CD4-positive, alpha-beta T cell (primary cell): ENCODE results near the gene DTD2. TPM values are rescaled to one million over a fixed set of nuclear protein-coding genes. Genes with fewer than 3 reads are reported as not detected.

Experiments
- ATAC-seq: fragments of 200-7000 bp; cut with Tn5 transposase; one replicate; pipeline ENCODE4 v1.10.0; 2022; ENCODE audit warnings: mild to moderate bottlenecking; ENCODE audit not compliant: poor library complexity
- CTCF ChIA-PET: fragments of 350-600 bp; sonication (Branson Sonifier 250); formaldehyde crosslinking; loops from one replicate; lab custom pipeline; 2021; ENCODE audit warnings: antibody characterized with exemption, inconsistent platforms; lab: Charles Lee
- POLR2A ChIA-PET: fragments of 350-600 bp; sonication (Branson Sonifier 250); formaldehyde crosslinking; loops from one replicate; lab custom pipeline; 2021; ENCODE audit warnings: antibody characterized with exemption, inconsistent platforms; lab: Charles Lee
- DNase-seq, 14 experiments: peaks; one replicate each; pipeline ENCODE4 v3.0.0-alpha.2; 2013 to 2020; ENCODE audit warnings: mixed read lengths in 2 of 14
- H3K27ac ChIP-seq, 2 donors: one replicate each; pipeline versions ENCODE4 v1.5.1 to v1.7.0; 2013; ENCODE audit warnings: low read length in 2 of 2, low read depth in 1 of 2, mild to moderate bottlenecking in 1 of 2
- H3K27me3 ChIP-seq, 2 experiments: 1 replicate in 1 of 2; 2 replicates in 1 of 2; pipeline versions ENCODE4 v1.6.1 to v1.7.0; 2013; ENCODE audit warnings: low read length in 2 of 2, control low read depth in 1 of 2, mild to moderate bottlenecking in 1 of 2, moderate library complexity in 1 of 2; ENCODE audit not compliant: insufficient read depth in 2 of 2, control insufficient read depth in 1 of 2
- H3K36me3 ChIP-seq: one replicate; pipeline ENCODE4 v1.6.1; 2013; ENCODE audit warnings: low read length, control low read depth; ENCODE audit not compliant: insufficient read depth
- H3K4me1 ChIP-seq: one replicate; pipeline ENCODE4 v1.6.1; 2013; ENCODE audit warnings: low read length, control low read depth; ENCODE audit not compliant: insufficient read depth
- H3K4me3 ChIP-seq: one replicate; pipeline ENCODE4 v1.5.1; 2013; ENCODE audit warnings: mild to moderate bottlenecking, low read length, moderate library complexity
- H3K9me3 ChIP-seq, 2 experiments: 1 replicate in 1 of 2; 2 replicates in 1 of 2; pipeline versions ENCODE4 v1.6.1 to v1.7.0; 2013; ENCODE audit warnings: low read length in 2 of 2, mild to moderate bottlenecking in 2 of 2, control low read depth in 1 of 2, moderate library complexity in 1 of 2; ENCODE audit not compliant: control insufficient read depth in 1 of 2, insufficient read depth in 1 of 2
- H3K27ac Mint-ChIP-seq: one replicate; pipeline ENCODE4 v1.8.0; 2020; ENCODE audit warnings: mixed read lengths
- H3K27me3 Mint-ChIP-seq: one replicate; pipeline ENCODE4 v1.8.0; 2021; ENCODE audit warnings: mixed read lengths
- H3K36me3 Mint-ChIP-seq: one replicate; pipeline ENCODE4 v1.8.0; 2021; ENCODE audit warnings: low read depth, mixed read lengths
- H3K4me1 Mint-ChIP-seq: one replicate; pipeline ENCODE4 v1.8.0; 2021; ENCODE audit warnings: low read depth, mixed read lengths
- H3K4me3 Mint-ChIP-seq: one replicate; pipeline ENCODE4 v1.8.0; 2020; ENCODE audit warnings: mild to moderate bottlenecking, mixed read lengths
- H3K9me3 Mint-ChIP-seq: one replicate; pipeline ENCODE4 v1.8.0; 2020; ENCODE audit warnings: mixed read lengths
- intact Hi-C, 2 experiments: fragments of 100-400 bp; cut with DNase I in 1 of 2; cut with micrococcal nuclease in 1 of 2; formaldehyde crosslinking; loops; one replicate each; pipeline versions ENCODE4 v1.15.1 to v1.9.0; 2023 to 2025; cut with DNase I, micrococcal nuclease
- total RNA-seq, 174 experiments: library from RNA in 2 of 174; stranded (reverse) in 2 of 174; gene quantifications; one replicate each; pipeline ENCODE4 v1.2.3 and lab custom pipeline; 2021 to 2026
- TF ChIP-seq, protein P1 (sequence below): fragments of 200-600 bp; IDR thresholded peaks from one replicate; pipeline ENCODE4 v1.8.0; 2022; ENCODE audit warnings: antibody characterized with exemption, mild to moderate bottlenecking

DTD2 gene
- total RNA-seq, 2 experiments from 2014 or later, result 4.6 to 5.7 TPM

DNA sequence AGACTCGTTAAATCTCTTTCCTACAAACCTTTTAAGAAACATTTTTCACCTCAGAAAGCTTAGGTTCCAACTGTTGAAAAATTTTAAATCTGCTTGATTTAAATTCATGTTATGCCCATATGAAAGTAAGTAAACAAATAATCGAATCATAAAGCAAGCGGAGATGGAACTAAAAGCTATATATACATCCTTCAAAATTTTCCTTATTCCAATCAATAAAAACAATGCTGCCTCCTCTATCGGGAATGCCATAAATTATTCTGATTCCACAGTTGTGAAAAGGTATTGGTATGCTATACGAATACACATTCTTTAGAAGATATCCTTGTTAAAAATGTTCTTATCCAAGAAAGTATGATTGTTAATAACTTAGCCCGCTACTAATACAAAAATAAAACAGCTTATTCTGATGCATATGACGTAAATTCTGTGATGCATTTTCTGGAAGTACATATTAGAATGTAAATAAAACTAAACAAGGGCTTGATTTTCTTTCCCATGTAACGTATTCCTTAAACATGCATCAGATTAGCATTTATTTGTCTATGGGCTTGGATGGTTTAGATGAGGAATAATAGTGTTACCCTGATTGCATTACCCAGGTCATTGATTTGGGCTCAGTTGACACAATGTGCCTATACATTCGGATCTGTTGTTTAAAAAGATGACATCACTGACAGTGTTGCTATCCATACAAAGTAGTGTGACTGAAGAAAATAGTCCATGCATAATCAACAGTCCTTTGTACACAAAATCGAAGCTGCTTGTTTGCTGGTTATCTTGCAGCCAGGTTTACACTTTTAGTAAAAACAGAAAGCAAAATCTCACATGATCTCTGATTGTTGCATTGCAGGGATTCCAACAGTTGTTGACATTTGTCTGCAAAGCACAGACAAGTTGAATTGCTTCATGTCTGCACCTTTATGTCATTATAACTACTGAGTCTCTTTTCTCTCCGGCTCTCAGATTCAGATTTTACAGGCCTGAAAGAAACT is 656 bp upstream of the DTD2 start:
- ATAC-seq (no peak), DNase-seq (no peak)
- Mint-ChIP-seq H3K9me3 (no peaks in the 10 kb centered on the region), H3K36me3 (peaks cover 16% of the 10 kb centered on the region), H3K4me3 (peak overlapping the region; percentile 93), H3K4me1 (peaks cover 35% of the 10 kb centered on the region), H3K27me3 (no peaks in the 10 kb centered on the region), H3K27ac (peak overlapping the region; percentile 94)
- Histone ChIP-seq H3K4me1 (peaks cover 9% of the 10 kb centered on the region), H3K36me3 (no peaks in the 10 kb centered on the region), H3K9me3 (no peaks in the 10 kb centered on the region), H3K4me3 (peak overlapping the region; percentile 95), H3K27ac (peak overlapping the region; percentile 39 to 59), H3K27me3 (no peaks in the 10 kb centered on the region)
- TF ChIP-seq, protein P1, sequence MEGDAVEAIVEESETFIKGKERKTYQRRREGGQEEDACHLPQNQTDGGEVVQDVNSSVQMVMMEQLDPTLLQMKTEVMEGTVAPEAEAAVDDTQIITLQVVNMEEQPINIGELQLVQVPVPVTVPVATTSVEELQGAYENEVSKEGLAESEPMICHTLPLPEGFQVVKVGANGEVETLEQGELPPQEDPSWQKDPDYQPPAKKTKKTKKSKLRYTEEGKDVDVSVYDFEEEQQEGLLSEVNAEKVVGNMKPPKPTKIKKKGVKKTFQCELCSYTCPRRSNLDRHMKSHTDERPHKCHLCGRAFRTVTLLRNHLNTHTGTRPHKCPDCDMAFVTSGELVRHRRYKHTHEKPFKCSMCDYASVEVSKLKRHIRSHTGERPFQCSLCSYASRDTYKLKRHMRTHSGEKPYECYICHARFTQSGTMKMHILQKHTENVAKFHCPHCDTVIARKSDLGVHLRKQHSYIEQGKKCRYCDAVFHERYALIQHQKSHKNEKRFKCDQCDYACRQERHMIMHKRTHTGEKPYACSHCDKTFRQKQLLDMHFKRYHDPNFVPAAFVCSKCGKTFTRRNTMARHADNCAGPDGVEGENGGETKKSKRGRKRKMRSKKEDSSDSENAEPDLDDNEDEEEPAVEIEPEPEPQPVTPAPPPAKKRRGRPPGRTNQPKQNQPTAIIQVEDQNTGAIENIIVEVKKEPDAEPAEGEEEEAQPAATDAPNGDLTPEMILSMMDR, result no peak
- intact Hi-C loops, result loop anchor here (2.0 to 10.0 kb wide), 6 partner anchors 37 to 747 kb away; partner anchors contain the start of genes ARHGAP5 (in 2 of the 2), HEATR5A (in 2 of the 2), HECTD1 (in 1 of the 2) and NUBPL (in 1 of the 2)
- POLR2A ChIA-PET, result interaction anchor here (0.6 to 2.7 kb wide), 8 partner anchors 37 to 745 kb away, joined by 3 to 54 read pairs (median 4); partner anchors contain the start of genes AP4S1, HEATR5A, HECTD1 and NUBPL
- CTCF ChIA-PET, result interaction anchor here (1.0 to 1.7 kb wide), 4 partner anchors 10 to 251 kb away, joined by 4 to 8 read pairs (median 4); partner anchors contain the start of genes HEATR5A and HECTD1

DNA sequence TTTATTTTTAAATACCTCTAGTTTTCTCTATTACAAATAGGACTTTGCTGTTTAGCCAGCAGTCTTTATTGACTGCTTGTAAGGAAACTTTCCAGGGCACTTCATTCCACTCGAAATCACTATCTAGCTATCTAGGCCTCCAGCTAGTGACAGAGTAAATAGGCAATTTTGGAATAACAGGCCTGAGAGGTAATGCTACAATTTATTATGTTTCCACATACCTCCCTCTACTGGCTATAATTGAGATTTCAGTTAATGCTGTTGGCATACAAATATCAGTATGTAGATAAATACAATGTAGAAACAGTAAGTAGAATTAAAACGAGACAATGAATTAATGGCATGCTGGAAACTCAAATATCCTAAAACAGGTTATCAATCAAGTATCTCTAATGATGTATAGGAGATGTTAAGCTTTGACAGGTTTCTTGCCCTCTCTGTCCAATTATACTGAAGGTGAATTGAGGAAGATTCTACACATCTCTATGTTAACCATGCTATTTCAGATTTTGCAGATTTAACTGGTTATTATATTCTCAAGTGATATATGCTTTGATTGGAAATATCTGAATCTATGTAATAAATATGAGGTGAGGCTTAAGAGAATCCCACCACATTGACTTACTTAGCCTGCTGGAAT is 7.2 kb downstream of the DTD2 start:
- POLR2A ChIA-PET, result interaction anchor here (1.0 to 1.8 kb wide), 3 partner anchors 11 to 242 kb away, joined by 3 to 9 read pairs (median 4); partner anchors contain the start of genes HEATR5A and HECTD1
- Mint-ChIP-seq H3K27me3 (no peaks in the 10 kb centered on the region), H3K9me3 (no peaks in the 10 kb centered on the region), H3K4me1 (peaks cover 11% of the 10 kb centered on the region), H3K36me3 (peaks cover 60% of the 10 kb centered on the region), H3K4me3 (no peak overlapping the region), H3K27ac (no peak overlapping the region)
- Histone ChIP-seq H3K36me3 (peaks cover 23% of the 10 kb centered on the region), H3K27me3 (no peaks in the 10 kb centered on the region), H3K9me3 (no peaks in the 10 kb centered on the region), H3K4me3 (no peak overlapping the region), H3K4me1 (no peaks in the 10 kb centered on the region), H3K27ac (no peak overlapping the region)
- CTCF ChIA-PET, result interaction anchor here (0.7 to 0.8 kb wide), 2 partner anchors 16 to 29 kb away, joined by 3 to 4 read pairs; partner anchors contain the start of gene HEATR5A
- ATAC-seq (peak; percentile 51), DNase-seq (peak in 3 of 14 experiments; percentile 19 to 27 (median 26))
- TF ChIP-seq, protein P1, result peak; percentile 50
- intact Hi-C loops, result loop anchor here in 1 of 2 experiments (10.0 kb wide), 2 partner anchors 245 to 755 kb away; partner anchors contain the start of genes HECTD1, RNU6-7 and RNU6-8

GRCh38 chr14:31449136-31449535 is 8.2 kb downstream of the DTD2 start:
- H3K4me1 Mint-ChIP-seq, result peaks cover 6% of the 10 kb centered on the region
- Histone ChIP-seq H3K27me3 (no peaks in the 10 kb centered on the region), H3K4me1 (no peaks in the 10 kb centered on the region), H3K4me3 (no peak overlapping the region), H3K9me3 (no peaks in the 10 kb centered on the region), H3K27ac (no peak overlapping the region), H3K36me3 (peaks cover 23% of the 10 kb centered on the region)
- TF ChIP-seq, protein P1, result no peak
- peaks cover 62% of the 10 kb centered on the region for H3K36me3 Mint-ChIP-seq
- CTCF ChIA-PET, result interaction anchor here (0.5 to 0.8 kb wide), 2 partner anchors 15 to 476 kb away, joined by 3 to 4 read pairs; no protein-coding TSS in a partner anchor
- ATAC-seq, result no peak
- intact Hi-C loops, result no loop called here
- no peaks in the 10 kb centered on the region for H3K9me3 Mint-ChIP-seq
- H3K27ac Mint-ChIP-seq, result no peak overlapping the region
- no peaks in the 10 kb centered on the region for H3K27me3 Mint-ChIP-seq
- POLR2A ChIA-PET, result interaction anchor here (1.0 to 1.8 kb wide), 3 partner anchors 12 to 241 kb away, joined by 3 to 9 read pairs (median 4); partner anchors contain the start of genes HEATR5A and HECTD1
- no peak overlapping the region for H3K4me3 Mint-ChIP-seq
- DNase-seq, result no peak
